DMS153 treated with DMSO at 0.1 percent for 48 hours (cell line): ENCODE data around the gene IFIT3.
"Not testable (repeated sequence)": the region's sequence is repeated elsewhere in the genome, so short reads cannot be mapped to it uniquely, and the experiment has no call there.

ENCODE experiments used
- DNase-seq: peaks from one replicate; lab custom pipeline; 2025; ENCODE audit not compliant: unreplicated experiment; lab: John Stamatoyannopoulos, UW

The IFIT3 gene

GRCh38 chr10:89332123-89332633 lies 4.4 kb downstream of the IFIT3 start:
- no peak for DNase-seq

GRCh38 chr10:89335226-89335625 lies 7.4 kb downstream of the IFIT3 start:
- DNase-seq, result no peak

- DNase-seq, result no peak
Observed at GRCh38 chr10:89336241-89336640, 8.4 kb downstream of the IFIT3 start.

GRCh38 chr10:89337484-89337883 lies 9.7 kb downstream of the IFIT3 start:
- DNase-seq, result no peak

- DNase-seq, result no peak
Observed at GRCh38 chr10:89338713-89339112, 10.9 kb downstream of the IFIT3 start.

- DNase-seq, result no peak
Observed at GRCh38 chr10:89339875-89340274, 12.1 kb downstream of the IFIT3 start.

- no peak for DNase-seq
Observed at GRCh38 chr10:89341649-89342048, 13.9 kb downstream of the IFIT3 start.

- DNase-seq, result no peak
Observed at GRCh38 chr10:89342206-89342958, 14.6 kb downstream of the IFIT3 start.

GRCh38 chr10:89343089-89343767 lies 15.4 kb downstream of the IFIT3 start:
- DNase-seq, result no peak

- no peak for DNase-seq
Observed at GRCh38 chr10:89344156-89344555, 16.4 kb downstream of the IFIT3 start.

- no peak for DNase-seq
Observed at GRCh38 chr10:89345367-89346000, 17.7 kb downstream of the IFIT3 start.

- DNase-seq, result no peak
Observed at GRCh38 chr10:89346405-89347254, 18.8 kb downstream of the IFIT3 start.

- DNase-seq, result no peak
Observed at GRCh38 chr10:89347701-89348457, 20.1 kb downstream of the IFIT3 start.

GRCh38 chr10:89348481-89348880 lies 20.7 kb downstream of the IFIT3 start:
- DNase-seq, result no peak

GRCh38 chr10:89348975-89349374 lies 21.2 kb downstream of the IFIT3 start:
- no peak for DNase-seq

GRCh38 chr10:89350631-89351315 lies 23.0 kb downstream of the IFIT3 start:
- DNase-seq, result not testable (repeated sequence)

- no peak for DNase-seq
Observed at GRCh38 chr10:89351412-89351779, 23.6 kb downstream of the IFIT3 start.

GRCh38 chr10:89351780-89352597 lies 24.2 kb downstream of the IFIT3 start:
- DNase-seq, result no peak

- no peak for DNase-seq
Observed at GRCh38 chr10:89352802-89353201, 25.0 kb downstream of the IFIT3 start.
